DOHH2 (cell line): Measurements from ENCODE around the gene HIVEP3.

Experiments
- H3F3A ChIP-seq: fragments of 200-600 bp; sonication (generic), shearing (Covaris generic); 2 replicates; pipeline ENCODE4 v1.6.0; 2016; ENCODE audit warnings: antibody characterized with exemption, mild to moderate bottlenecking; ENCODE audit not compliant: control insufficient read depth, insufficient read depth
- H3K27ac ChIP-seq: fragments of 200-600 bp; sonication (generic); 2 replicates; pipeline ENCODE4 v1.5.1; 2014; ENCODE audit warnings: low read depth, mild to moderate bottlenecking, low read length, moderate library complexity
- H3K27me3 ChIP-seq: fragments of 200-600 bp; sonication (generic); 2 replicates; pipeline ENCODE4 v1.6.1; 2014; ENCODE audit warnings: mild to moderate bottlenecking, low read length, mixed read lengths; ENCODE audit not compliant: control insufficient read depth
- H3K36me3 ChIP-seq: fragments of 200-600 bp; sonication (generic); 2 replicates; pipeline ENCODE4 v1.6.1; 2014; ENCODE audit warnings: mild to moderate bottlenecking, low read length, moderate library complexity, mixed read lengths; ENCODE audit not compliant: control insufficient read depth
- H3K4me1 ChIP-seq: fragments of 200-600 bp; sonication (generic); 2 replicates; pipeline ENCODE4 v1.6.1; 2014; ENCODE audit warnings: mild to moderate bottlenecking, low read length, mixed read lengths; ENCODE audit not compliant: control insufficient read depth
- H3K4me2 ChIP-seq: fragments of 200-600 bp; sonication (generic); 2 replicates; pipeline ENCODE4 v1.6.0; 2014; ENCODE audit warnings: mild to moderate bottlenecking, low read length, moderate library complexity
- H3K4me3 ChIP-seq: fragments of 200-600 bp; sonication (generic); 2 replicates; pipeline ENCODE4 v1.5.1; 2014; ENCODE audit warnings: mild to moderate bottlenecking, low read length, mixed read lengths
- H3K79me2 ChIP-seq: fragments of 200-600 bp; sonication (generic); 2 replicates; pipeline ENCODE4 v1.6.1; 2014; ENCODE audit warnings: mild to moderate bottlenecking, low read length, mixed read lengths; ENCODE audit not compliant: control insufficient read depth
- H3K9me2 ChIP-seq: fragments of 200-600 bp; sonication (generic); replicated peaks from 2 replicates; pipeline ENCODE4 v1.6.1; 2014; ENCODE audit warnings: mild to moderate bottlenecking, low read length, mixed read lengths; ENCODE audit not compliant: control insufficient read depth
- H3K9me3 ChIP-seq: fragments of 200-600 bp; sonication (generic); 2 replicates; pipeline ENCODE4 v1.6.1; 2014; ENCODE audit warnings: antibody characterized with exemption, low read length, mixed read lengths; ENCODE audit not compliant: control insufficient read depth, insufficient read depth
- H4K20me1 ChIP-seq: fragments of 200-600 bp; sonication (generic); 2 replicates; pipeline ENCODE4 v1.6.0; 2014; ENCODE audit warnings: low read depth, mild to moderate bottlenecking, antibody characterized with exemption, low read length, moderate library complexity; ENCODE audit not compliant: control insufficient read depth, insufficient read depth
- EZH2phosphoT487 ChIP-seq: fragments of 200-600 bp; sonication (generic); IDR thresholded peaks from 2 replicates; pipeline ENCODE4 v1.6.1; 2017; ENCODE audit warnings: borderline replicate concordance, mild to moderate bottlenecking, antibody characterized with exemption, low read length, moderate library complexity, mixed read lengths
- TF ChIP-seq, protein P1 (sequence below): fragments of 200-600 bp; sonication (generic); IDR thresholded peaks from one replicate; pipeline ENCODE4 v1.5.1; 2014; ENCODE audit warnings: antibody characterized with exemption, mild to moderate bottlenecking, low read depth, low read length; ENCODE audit not compliant: poor library complexity, severe bottlenecking

HIVEP3 gene

DNA sequence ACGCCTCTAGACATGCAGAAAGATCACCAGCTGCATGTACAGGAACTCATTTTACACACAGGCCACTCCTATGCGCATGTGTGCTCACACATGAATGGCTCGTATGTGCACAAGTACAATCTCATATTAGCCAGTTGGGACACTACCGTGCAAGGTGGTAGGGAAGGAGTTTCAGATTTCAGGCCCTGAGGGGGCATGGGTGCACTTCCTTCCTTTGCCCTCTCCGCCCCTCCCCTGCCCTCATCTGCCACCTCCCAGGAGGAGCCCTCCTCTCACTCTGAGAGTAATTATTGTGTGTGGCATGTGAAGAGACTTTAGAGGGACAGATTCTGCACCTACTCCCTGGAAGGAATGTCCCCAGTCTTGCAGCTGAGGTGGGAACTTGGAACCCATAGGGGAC lies 449.0 kb downstream of the HIVEP3 start:
- Histone ChIP-seq H3F3A (no peaks in the 10 kb centered on the region), H3K4me1 (no peaks in the 10 kb centered on the region), H3K27me3 (no peaks in the 10 kb centered on the region), H4K20me1 (no peaks in the 10 kb centered on the region), H3K4me3 (no peak overlapping the region), H3K36me3 (no peaks in the 10 kb centered on the region), H3K79me2 (no peaks in the 10 kb centered on the region), H3K9me3 (no peaks in the 10 kb centered on the region), H3K4me2 (no peak overlapping the region), H3K27ac (no peak overlapping the region), H3K9me2 (no peaks in the 10 kb centered on the region)
- TF ChIP-seq EZH2phosphoT487, result no peak
- TF ChIP-seq, protein P1, sequence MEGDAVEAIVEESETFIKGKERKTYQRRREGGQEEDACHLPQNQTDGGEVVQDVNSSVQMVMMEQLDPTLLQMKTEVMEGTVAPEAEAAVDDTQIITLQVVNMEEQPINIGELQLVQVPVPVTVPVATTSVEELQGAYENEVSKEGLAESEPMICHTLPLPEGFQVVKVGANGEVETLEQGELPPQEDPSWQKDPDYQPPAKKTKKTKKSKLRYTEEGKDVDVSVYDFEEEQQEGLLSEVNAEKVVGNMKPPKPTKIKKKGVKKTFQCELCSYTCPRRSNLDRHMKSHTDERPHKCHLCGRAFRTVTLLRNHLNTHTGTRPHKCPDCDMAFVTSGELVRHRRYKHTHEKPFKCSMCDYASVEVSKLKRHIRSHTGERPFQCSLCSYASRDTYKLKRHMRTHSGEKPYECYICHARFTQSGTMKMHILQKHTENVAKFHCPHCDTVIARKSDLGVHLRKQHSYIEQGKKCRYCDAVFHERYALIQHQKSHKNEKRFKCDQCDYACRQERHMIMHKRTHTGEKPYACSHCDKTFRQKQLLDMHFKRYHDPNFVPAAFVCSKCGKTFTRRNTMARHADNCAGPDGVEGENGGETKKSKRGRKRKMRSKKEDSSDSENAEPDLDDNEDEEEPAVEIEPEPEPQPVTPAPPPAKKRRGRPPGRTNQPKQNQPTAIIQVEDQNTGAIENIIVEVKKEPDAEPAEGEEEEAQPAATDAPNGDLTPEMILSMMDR, result no peak

DNA sequence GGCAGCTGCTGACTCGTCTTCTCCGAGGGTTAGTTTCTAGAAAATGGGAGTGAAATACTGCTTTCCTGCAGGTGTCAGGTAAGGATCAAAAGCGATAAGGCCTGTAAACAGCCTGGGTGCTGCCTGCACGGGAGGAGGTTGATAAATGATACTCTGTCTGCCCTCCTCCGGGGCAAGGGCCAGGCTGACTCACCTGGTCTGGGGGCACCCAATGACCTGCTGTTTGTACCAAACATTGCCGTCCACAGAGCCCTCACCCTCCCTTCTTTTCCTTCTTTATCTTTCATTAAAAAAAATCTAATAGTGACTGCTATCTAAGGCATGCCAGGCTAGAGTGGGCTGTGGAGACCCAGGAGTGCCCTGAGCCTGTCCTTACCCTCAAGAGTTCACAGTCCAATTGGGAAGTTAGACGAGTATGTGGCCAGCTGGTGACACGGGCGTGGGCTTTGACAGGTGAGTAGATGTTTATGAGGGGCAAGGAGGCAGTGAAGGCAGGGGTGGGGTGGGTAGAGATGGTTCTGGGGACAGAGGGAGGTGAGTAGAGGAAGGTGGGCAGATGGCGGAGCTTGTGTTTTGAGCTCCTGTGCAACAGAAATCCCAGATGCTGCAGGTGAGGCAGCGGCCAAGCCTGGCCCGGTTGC lies 450.5 kb downstream of the HIVEP3 start:
- no peaks in the 10 kb centered on the region for H3K9me2 ChIP-seq
- H3K27me3 ChIP-seq, result no peaks in the 10 kb centered on the region
- H3K36me3 ChIP-seq, result no peaks in the 10 kb centered on the region
- no peak overlapping the region for H3K4me3 ChIP-seq
- TF ChIP-seq, protein P1, result no peak
- no peak for TF ChIP-seq EZH2phosphoT487
- H3K4me1 ChIP-seq, result no peaks in the 10 kb centered on the region
- no peaks in the 10 kb centered on the region for H3K79me2 ChIP-seq
- no peak overlapping the region for H3K4me2 ChIP-seq
- H3F3A ChIP-seq, result no peaks in the 10 kb centered on the region
- H4K20me1 ChIP-seq, result no peaks in the 10 kb centered on the region
- no peak overlapping the region for H3K27ac ChIP-seq
- no peaks in the 10 kb centered on the region for H3K9me3 ChIP-seq

DNA sequence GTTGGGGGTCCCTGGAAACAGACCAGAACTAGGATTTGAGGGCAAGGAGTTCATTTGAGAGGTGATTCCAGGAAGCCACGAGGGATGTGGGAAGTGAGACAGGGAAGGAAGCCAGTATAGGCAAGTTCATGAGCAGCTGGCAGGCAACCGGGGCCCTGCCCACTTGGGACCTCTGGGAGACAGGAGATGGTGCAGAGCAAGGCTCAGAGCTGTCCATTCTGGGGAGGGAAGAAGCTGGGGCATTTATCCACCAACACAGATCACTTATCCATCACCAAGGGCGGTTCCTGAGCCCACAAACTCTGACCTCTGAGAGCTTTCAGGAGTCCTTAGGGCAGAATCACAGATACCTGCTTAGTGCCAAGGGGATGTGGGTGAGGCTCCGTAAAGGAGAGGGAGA lies 451.0 kb downstream of the HIVEP3 start:
- no peaks in the 10 kb centered on the region for H3K9me3 ChIP-seq
- H3K27me3 ChIP-seq, result no peaks in the 10 kb centered on the region
- no peaks in the 10 kb centered on the region for H4K20me1 ChIP-seq
- H3K79me2 ChIP-seq, result no peaks in the 10 kb centered on the region
- H3K27ac ChIP-seq, result no peak overlapping the region
- H3F3A ChIP-seq, result no peaks in the 10 kb centered on the region
- H3K4me1 ChIP-seq, result no peaks in the 10 kb centered on the region
- no peaks in the 10 kb centered on the region for H3K36me3 ChIP-seq
- H3K4me2 ChIP-seq, result no peak overlapping the region
- TF ChIP-seq, protein P1, result no peak
- no peak for TF ChIP-seq EZH2phosphoT487
- H3K9me2 ChIP-seq, result no peaks in the 10 kb centered on the region
- no peak overlapping the region for H3K4me3 ChIP-seq
